ENCODE measurements around the gene LMAN2.
"Not testable (repeated sequence)": the region's sequence is repeated elsewhere in the genome, so short reads cannot be mapped to it uniquely, and the experiment has no call there.

LMAN2 gene

DNA sequence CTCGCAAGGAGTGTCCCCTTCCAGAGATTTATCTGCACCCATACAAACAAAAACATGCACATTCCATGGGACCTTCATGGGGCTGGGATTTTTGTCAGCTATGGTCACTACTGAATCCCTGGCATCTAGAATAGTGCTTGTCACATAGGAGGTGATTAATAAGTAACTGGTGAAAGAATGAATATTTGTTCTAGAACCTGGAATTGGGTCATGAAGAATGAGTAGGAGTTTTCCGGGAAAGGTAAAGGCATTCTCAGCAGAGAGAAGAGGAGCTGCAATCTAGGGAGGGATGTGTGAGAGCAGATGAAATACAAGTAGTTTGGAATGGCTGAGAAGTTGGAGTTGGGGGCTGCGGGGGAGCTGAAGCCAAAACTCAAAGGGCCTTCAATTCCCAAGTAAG lies 2.8 kb upstream of the LMAN2 start:
- ATAC-seq (no peak), DNase-seq (no peak)
- no peaks in the 10 kb centered on the region for H3K27me3 Mint-ChIP-seq
- H3K4me1 Mint-ChIP-seq = peaks cover 65% of the 10 kb centered on the region
- H3K9me3 Mint-ChIP-seq = peaks cover 7% of the 10 kb centered on the region
- no peak overlapping the region for H3K4me3 Mint-ChIP-seq
- peaks cover 6% of the 10 kb centered on the region for H3K36me3 Mint-ChIP-seq (ENCODE audit: low read depth)
- no peak overlapping the region for H3K27ac Mint-ChIP-seq

- ATAC-seq (no peak), DNase-seq (no peak)
- Mint-ChIP-seq H3K36me3 (ENCODE audit: low read depth) (peaks cover 9% of the 10 kb centered on the region), H3K4me1 (peaks cover 60% of the 10 kb centered on the region), H3K27me3 (no peaks in the 10 kb centered on the region), H3K4me3 (no peak overlapping the region), H3K9me3 (peaks cover 7% of the 10 kb centered on the region), H3K27ac (no peak overlapping the region)
Measured at GRCh38 chr5:177353093-177353492, 1.6 kb upstream of the LMAN2 start.

DNA sequence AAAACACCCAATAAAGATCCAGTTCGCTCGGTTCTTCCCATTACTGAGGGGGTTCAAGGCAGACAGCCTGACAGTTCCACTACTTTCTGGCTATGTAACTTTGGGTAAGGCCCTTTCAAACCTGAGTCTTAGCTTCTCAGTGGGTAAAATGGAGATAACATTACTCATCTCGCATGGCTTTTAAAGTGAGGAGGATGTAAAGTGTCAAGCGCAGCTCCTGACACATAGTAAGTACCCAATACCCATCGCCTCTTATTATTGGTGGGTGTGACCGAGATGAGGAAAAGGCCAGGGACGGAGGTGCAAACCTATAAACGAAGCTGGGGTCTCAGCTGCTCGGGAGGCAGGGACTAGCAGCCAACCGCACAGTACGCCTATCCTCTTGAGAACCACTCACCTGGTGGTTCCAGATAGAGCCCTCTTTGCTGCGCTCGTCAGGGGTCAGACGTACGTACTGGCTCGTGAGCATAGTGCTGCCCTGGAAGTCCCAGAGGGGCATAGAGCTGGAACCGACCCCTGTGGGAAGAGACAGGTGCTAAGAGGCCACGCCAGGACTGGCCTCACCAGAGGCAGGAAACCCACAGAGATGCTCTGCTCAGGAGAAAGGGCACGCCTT lies 584 bp downstream of the LMAN2 start:
- H3K9me3 Mint-ChIP-seq = peaks cover 6% of the 10 kb centered on the region
- ATAC-seq = peak; percentile 11
- H3K4me3 Mint-ChIP-seq = peak overlapping the region; percentile 98
- DNase-seq = no peak
- peaks cover 58% of the 10 kb centered on the region for H3K4me1 Mint-ChIP-seq
- H3K27me3 Mint-ChIP-seq = no peaks in the 10 kb centered on the region
- H3K27ac Mint-ChIP-seq = peak overlapping the region; percentile 99
- peaks cover 26% of the 10 kb centered on the region for H3K36me3 Mint-ChIP-seq (ENCODE audit: low read depth)

DNA sequence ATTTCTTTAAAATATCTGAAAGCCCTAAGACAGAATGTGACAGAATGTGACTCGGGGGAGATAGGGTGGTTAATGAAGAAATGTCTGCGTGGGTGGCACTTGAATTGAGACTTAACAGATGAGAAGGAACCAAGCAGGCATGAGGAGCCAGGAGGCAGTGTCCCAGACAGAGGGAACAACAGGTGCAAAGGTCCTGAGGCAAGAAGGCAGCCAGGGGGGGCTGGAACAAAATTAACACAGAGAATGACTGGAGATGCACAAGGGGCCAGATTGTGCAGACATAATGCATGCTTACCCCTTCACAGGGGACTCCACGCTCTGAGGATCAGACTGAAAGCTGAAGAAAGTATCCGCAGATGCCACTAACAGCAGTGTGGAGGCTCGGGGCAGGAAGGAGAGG lies 1.7 kb downstream of the LMAN2 start:
- Mint-ChIP-seq H3K36me3 (ENCODE audit: low read depth) (peaks cover 24% of the 10 kb centered on the region), H3K4me1 (peaks cover 51% of the 10 kb centered on the region)

DNA sequence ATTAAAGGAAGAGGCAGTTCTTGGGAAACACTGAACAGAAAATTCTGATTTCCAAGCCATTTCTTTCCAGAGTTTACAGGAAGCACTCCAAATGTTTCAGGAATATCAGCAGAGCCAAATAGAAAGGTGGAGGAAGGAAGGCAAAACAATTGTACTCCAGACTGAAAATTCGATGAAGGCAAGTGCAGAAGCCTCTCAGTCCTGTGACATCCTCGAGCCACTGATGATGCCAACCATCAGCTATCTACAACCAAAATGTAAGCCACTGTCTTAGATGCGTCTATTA lies 2.2 kb downstream of the LMAN2 start:
- peak overlapping the region; percentile 98 for H3K4me3 Mint-ChIP-seq
- peaks cover 50% of the 10 kb centered on the region for H3K4me1 Mint-ChIP-seq
- H3K36me3 Mint-ChIP-seq (ENCODE audit: low read depth) = peaks cover 25% of the 10 kb centered on the region
- ATAC-seq (no peak), DNase-seq (no peak)
- no peaks in the 10 kb centered on the region for H3K27me3 Mint-ChIP-seq
- no peaks in the 10 kb centered on the region for H3K9me3 Mint-ChIP-seq
- H3K27ac Mint-ChIP-seq = peak overlapping the region; percentile 79

More for the DNA sequence above, 1.7 kb downstream of the LMAN2 start:
- DNase-seq (no peak), ATAC-seq (no peak)
- Mint-ChIP-seq H3K9me3 (no peaks in the 10 kb centered on the region), H3K4me3 (peak overlapping the region; percentile 98), H3K27ac (peak overlapping the region; percentile 79), H3K27me3 (no peaks in the 10 kb centered on the region)

GRCh38 chr5:177347699-177348098 lies 3.8 kb downstream of the LMAN2 start:
- peaks cover 50% of the 10 kb centered on the region for H3K4me1 Mint-ChIP-seq
- ATAC-seq (no peak), DNase-seq (no peak)
- peaks cover 30% of the 10 kb centered on the region for H3K36me3 Mint-ChIP-seq (ENCODE audit: low read depth)
- no peaks in the 10 kb centered on the region for H3K9me3 Mint-ChIP-seq
- peak overlapping the region; percentile 49 for H3K27ac Mint-ChIP-seq
- H3K4me3 Mint-ChIP-seq = no peak overlapping the region
- no peaks in the 10 kb centered on the region for H3K27me3 Mint-ChIP-seq

GRCh38 chr5:177346820-177347219 lies 4.6 kb downstream of the LMAN2 start:
- DNase-seq = no peak
- Mint-ChIP-seq H3K36me3 (ENCODE audit: low read depth) (peaks cover 31% of the 10 kb centered on the region), H3K4me1 (peaks cover 46% of the 10 kb centered on the region), H3K9me3 (no peaks in the 10 kb centered on the region), H3K27ac (no peak overlapping the region), H3K4me3 (no peak overlapping the region), H3K27me3 (no peaks in the 10 kb centered on the region)
- ATAC-seq = no peak

GRCh38 chr5:177344891-177345290 lies 6.6 kb downstream of the LMAN2 start:
- H3K4me1 Mint-ChIP-seq = peaks cover 38% of the 10 kb centered on the region
- H3K36me3 Mint-ChIP-seq (ENCODE audit: low read depth) = peaks cover 42% of the 10 kb centered on the region
- DNase-seq (no peak), ATAC-seq (no peak)
- H3K27ac Mint-ChIP-seq = no peak overlapping the region
- H3K27me3 Mint-ChIP-seq = no peaks in the 10 kb centered on the region
- H3K4me3 Mint-ChIP-seq = no peak overlapping the region
- no peaks in the 10 kb centered on the region for H3K9me3 Mint-ChIP-seq

- H3K27ac Mint-ChIP-seq = no peak overlapping the region
- no peaks in the 10 kb centered on the region for H3K27me3 Mint-ChIP-seq
- peaks cover 33% of the 10 kb centered on the region for H3K4me1 Mint-ChIP-seq
- ATAC-seq (no peak), DNase-seq (no peak)
- peaks cover 46% of the 10 kb centered on the region for H3K36me3 Mint-ChIP-seq (ENCODE audit: low read depth)
- H3K9me3 Mint-ChIP-seq = no peaks in the 10 kb centered on the region
- H3K4me3 Mint-ChIP-seq = no peak overlapping the region
Measured at GRCh38 chr5:177343777-177344176, 7.7 kb downstream of the LMAN2 start.

DNA sequence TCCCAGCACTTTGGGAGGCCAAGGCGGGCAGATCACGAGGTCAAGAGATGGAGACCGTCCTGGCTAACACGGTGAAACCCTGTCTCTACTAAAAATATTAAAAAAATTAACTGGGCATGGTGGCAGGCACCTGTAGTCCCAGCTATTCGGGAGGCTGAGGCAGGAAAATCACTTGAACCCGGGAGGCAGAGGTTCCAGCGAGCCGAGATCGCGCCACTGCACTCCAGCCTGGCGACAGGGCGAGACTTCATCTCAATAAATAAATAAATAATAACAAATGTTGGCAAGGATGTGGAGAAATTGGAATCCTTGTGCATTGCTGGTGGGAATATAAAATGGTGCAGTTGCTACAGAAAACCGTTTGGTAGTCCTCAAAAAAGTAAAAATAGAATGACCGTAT lies 8.5 kb downstream of the LMAN2 start:
- not testable (repeated sequence) for H3K27me3 Mint-ChIP-seq, H3K9me3 Mint-ChIP-seq, DNase-seq, H3K27ac Mint-ChIP-seq, ATAC-seq, H3K4me3 Mint-ChIP-seq
- peaks cover 46% of the 10 kb centered on the region for H3K36me3 Mint-ChIP-seq (ENCODE audit: low read depth)
- H3K4me1 Mint-ChIP-seq = peaks cover 33% of the 10 kb centered on the region

DNA sequence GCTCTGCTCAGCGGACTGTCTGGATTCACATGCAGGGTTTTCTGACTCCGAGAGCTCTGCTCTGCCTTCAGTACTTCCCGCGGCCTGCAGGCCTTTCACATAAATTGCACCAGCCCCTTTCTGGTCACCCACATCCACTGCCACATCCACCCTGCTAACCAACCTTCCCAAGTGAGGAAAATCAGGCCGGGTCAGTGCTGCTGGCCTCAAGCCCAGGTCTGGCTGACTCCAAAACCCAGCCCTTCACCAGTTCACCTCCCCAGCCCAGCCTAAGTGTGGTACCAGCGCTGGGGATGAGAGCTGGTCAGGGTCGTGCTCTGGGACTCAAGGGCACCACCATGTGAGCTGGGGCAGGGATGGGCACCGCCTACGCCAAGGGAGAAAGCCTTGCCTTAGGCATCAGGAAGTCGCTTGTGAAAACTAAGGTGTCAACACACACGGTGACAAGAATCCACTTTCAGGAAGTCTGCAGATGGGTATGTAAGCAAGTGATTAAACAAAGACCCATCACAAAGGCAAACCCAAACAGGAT lies 12.3 kb downstream of the LMAN2 start:
- peaks cover 14% of the 10 kb centered on the region for H3K4me1 Mint-ChIP-seq
- H3K27ac Mint-ChIP-seq = no peak overlapping the region
- H3K4me3 Mint-ChIP-seq = no peak overlapping the region
- no peaks in the 10 kb centered on the region for H3K27me3 Mint-ChIP-seq
- H3K36me3 Mint-ChIP-seq (ENCODE audit: low read depth) = peaks cover 40% of the 10 kb centered on the region
- DNase-seq (no peak), ATAC-seq (no peak)
- no peaks in the 10 kb centered on the region for H3K9me3 Mint-ChIP-seq

DNA sequence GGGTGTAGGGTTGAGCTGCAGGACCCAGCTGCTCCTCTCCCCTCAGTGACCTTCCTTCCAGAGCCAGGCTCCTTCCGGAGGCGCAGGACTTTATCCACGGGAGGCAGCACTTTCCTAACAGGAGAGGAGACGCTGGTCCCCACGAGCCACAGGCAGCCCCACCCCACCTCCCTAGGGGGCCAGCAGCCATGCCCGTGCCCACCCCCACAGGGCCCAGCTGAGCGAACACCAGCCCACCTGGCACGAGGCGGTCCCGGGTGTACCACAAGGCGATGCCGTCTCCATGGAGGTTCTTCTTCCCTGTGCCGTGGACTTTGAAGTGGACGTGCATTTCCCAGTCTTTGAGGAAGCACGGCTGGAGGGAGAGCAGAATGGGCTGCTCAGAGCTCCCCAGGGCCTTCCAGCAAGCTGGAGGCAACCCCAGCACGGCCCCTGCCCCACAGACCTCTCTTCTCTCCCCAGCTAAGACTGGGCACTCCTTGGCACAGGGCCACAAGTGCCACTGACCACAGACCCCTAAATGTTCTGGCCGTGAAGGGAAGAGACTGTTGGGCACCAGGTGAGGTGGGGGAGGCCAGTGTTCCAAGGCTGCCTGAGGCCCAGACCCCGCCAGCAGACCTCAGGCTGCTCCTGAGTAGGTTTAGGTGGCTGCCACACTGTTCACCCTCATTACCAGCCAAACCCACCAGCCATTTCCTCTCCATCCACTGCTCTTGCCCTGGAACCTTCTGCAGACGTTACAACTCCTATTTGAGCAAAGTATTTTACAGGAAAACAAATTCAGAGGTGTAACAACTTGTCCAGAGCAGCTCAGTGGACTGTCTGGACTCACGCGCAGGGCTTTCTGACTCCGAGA lies 13.0 kb downstream of the LMAN2 start:
- Mint-ChIP-seq H3K4me1 (peaks cover 11% of the 10 kb centered on the region), H3K27me3 (no peaks in the 10 kb centered on the region), H3K36me3 (ENCODE audit: low read depth) (peaks cover 44% of the 10 kb centered on the region), H3K9me3 (no peaks in the 10 kb centered on the region), H3K27ac (no peak overlapping the region), H3K4me3 (no peak overlapping the region)
- no peak for ATAC-seq
- DNase-seq = no peak

- H3K4me1 Mint-ChIP-seq = peaks cover 10% of the 10 kb centered on the region
- H3K27ac Mint-ChIP-seq = no peak overlapping the region
- peaks cover 41% of the 10 kb centered on the region for H3K36me3 Mint-ChIP-seq (ENCODE audit: low read depth)
- H3K9me3 Mint-ChIP-seq = no peaks in the 10 kb centered on the region
- DNase-seq (no peak), ATAC-seq (no peak)
- H3K4me3 Mint-ChIP-seq = no peak overlapping the region
- no peaks in the 10 kb centered on the region for H3K27me3 Mint-ChIP-seq
Measured at GRCh38 chr5:177336603-177337494, 14.6 kb downstream of the LMAN2 start.

DNA sequence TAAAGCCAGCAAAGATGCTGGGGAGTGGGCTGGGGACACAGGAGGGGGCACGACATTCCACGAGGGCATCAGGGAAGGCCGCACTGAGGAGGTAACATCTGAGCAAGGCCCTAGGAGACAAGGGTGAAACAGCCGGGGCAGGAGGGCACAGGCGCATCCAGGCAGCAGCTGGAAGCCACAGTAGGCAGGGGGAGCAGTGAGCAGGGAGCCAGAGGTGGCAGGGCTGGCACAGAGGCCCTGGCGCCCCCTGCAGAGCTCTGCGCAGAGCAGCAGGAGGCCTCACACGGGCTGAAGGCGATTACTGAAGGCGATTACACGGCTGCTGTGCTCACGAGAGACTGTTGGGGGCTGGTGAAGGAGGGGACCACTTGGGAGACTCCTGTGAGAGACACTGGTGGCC lies 15.4 kb downstream of the LMAN2 start:
- peaks cover 13% of the 10 kb centered on the region for H3K4me1 Mint-ChIP-seq
- peak; percentile 34 for DNase-seq
- no peak overlapping the region for H3K27ac Mint-ChIP-seq
- no peak overlapping the region for H3K4me3 Mint-ChIP-seq
- peak; percentile 70 for ATAC-seq
- H3K36me3 Mint-ChIP-seq (ENCODE audit: low read depth) = peaks cover 36% of the 10 kb centered on the region
- H3K9me3 Mint-ChIP-seq = no peaks in the 10 kb centered on the region
- H3K27me3 Mint-ChIP-seq = no peaks in the 10 kb centered on the region

All from activated naive CD8-positive, alpha-beta T cell treated with anti-CD3 and anti-CD28 coated beads, Interleukin-2, amount 50 U/mL, for 24 hours (primary cell).